Activated naive CD4-positive, alpha-beta T cell treated with anti-CD3 and anti-CD28 coated beads, Interleukin-2, amount 50 U/mL, for 72 hours (primary cell): Measurements from ENCODE around the gene EHBP1. TPM values are rescaled to one million over a fixed set of nuclear protein-coding genes. Genes with fewer than 3 reads are reported as not detected.
"Not testable (repeated sequence)": the region's sequence is repeated elsewhere in the genome, so short reads cannot be mapped to it uniquely, and the experiment has no call there.

Experiments
- ATAC-seq, 2 donors: fragments of 150-1000 bp; cut with Tn5 transposase; 2 replicates each; pipeline ENCODE4 v1.10.0; 2021; ENCODE audit warnings: mild to moderate bottlenecking in 2 of 2, moderate library complexity in 2 of 2
- DNase-seq, 2 donors: peaks; one replicate each; pipeline ENCODE4 v3.0.0; 2021 to 2022; ENCODE audit warnings: low spot score in 2 of 2
- H3K27ac Mint-ChIP-seq, 2 donors: one replicate each; pipeline ENCODE4 v1.8.0; 2022; ENCODE audit warnings: mild to moderate bottlenecking in 2 of 2, mixed read lengths in 2 of 2
- H3K36me3 Mint-ChIP-seq, 2 donors: one replicate each; pipeline ENCODE4 v1.8.0; 2022; ENCODE audit warnings: mixed read lengths in 2 of 2
- H3K9me3 Mint-ChIP-seq, 2 donors: one replicate each; pipeline ENCODE4 v1.8.0; 2022; ENCODE audit warnings: mixed read lengths in 2 of 2
- total RNA-seq, 2 donors: library from RNA; stranded (reverse); gene quantifications; one replicate each; pipeline ENCODE4 v1.2.3, GENCODE V29; 2022

EHBP1 gene
- total RNA-seq, 2 donors from 2014 or later = 22.0 to 39.7 TPM

DNA sequence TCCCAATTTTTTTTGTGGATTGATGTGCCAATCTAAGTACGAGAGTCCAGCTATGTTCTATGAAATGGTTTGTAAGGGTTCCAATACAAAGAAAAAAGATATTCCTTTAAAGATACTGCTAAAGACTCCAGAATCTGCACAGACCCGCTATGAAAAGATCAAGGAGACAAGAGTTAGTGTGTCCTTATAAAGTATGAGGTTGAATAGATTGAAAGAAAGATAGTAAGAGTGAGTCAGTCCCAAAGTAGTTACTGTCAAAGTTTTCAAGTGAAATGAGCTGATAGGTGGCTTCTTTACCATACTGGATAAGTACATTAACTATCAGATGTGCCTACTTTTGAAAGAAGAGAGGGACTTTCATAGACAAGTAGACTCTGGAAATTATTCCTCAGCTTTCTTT, 17.9 kb upstream of the EHBP1 start:
- DNase-seq (no peak), ATAC-seq (no peak)
- Mint-ChIP-seq H3K9me3 (no peaks in the 10 kb centered on the region), H3K27ac (no peak overlapping the region), H3K36me3 (no peaks in the 10 kb centered on the region)

GRCh38 chr2:62688771-62689170, 16.7 kb upstream of the EHBP1 start:
- no peak overlapping the region for H3K27ac Mint-ChIP-seq
- no peaks in the 10 kb centered on the region for H3K36me3 Mint-ChIP-seq
- DNase-seq (no peak), ATAC-seq (no peak)
- no peaks in the 10 kb centered on the region for H3K9me3 Mint-ChIP-seq

DNA sequence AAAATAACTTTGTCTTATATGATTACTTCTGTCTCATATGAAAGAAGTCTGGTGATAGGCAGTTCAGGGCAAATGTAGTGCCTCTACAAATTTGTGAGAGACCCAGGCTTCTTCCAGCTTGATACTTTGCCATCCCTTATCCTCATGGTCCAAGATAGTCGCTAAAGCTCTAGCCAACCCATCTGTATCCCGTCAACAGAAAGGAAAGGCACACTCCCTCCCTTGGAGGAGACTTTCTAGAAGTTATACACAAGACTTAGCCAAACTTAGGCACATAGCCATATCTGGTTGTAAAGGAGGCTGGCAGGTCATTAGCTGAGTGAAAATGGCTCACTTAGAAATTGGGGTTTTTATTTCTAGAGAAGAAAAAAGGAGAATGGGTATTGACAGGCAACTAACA, 14.3 kb upstream of the EHBP1 start:
- no peaks in the 10 kb centered on the region for H3K9me3 Mint-ChIP-seq
- DNase-seq (no peak), ATAC-seq (no peak)
- H3K27ac Mint-ChIP-seq = no peak overlapping the region
- no peaks in the 10 kb centered on the region for H3K36me3 Mint-ChIP-seq

DNA sequence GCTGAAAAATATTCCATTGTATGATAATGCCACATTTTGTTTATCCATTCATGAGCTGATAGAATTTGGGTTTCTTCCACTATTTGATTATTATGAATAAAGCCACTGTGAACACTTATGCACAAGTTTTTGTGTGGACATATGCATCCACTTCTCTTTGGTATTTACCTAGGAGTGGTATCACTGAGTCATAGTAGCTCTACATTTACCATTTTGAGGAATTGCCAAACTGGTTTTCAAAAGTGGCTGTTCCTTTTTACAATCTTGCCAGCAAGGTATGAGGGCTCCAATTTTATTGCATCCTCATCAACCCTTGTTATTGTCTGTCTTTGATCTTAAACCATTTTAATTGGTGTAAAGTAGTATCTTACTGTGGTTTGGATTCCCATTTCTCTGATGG, 13.3 kb upstream of the EHBP1 start:
- no peak overlapping the region for H3K27ac Mint-ChIP-seq
- no peaks in the 10 kb centered on the region for H3K36me3 Mint-ChIP-seq
- ATAC-seq = no peak
- H3K9me3 Mint-ChIP-seq = no peaks in the 10 kb centered on the region
- no peak for DNase-seq

GRCh38 chr2:62698653-62699052, 6.9 kb upstream of the EHBP1 start:
- DNase-seq = no peak
- no peak overlapping the region for H3K27ac Mint-ChIP-seq

DNA sequence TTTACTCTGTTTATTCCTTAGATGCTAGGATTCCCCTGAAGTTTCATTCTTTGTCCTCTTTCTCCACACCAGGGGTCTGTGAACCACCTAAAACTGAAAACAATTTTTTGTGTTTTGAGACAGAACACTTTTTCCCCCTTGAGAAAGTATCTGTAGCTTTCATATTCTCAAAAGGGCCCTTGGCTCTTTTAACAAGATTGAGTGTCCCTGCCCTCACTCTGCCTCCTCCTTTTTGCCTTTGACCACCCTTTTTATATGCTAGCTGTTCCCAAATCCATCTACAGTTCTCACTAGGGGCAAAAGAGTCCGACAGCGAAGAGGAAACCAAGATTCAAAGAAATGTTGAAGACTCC, 883 bp upstream of the EHBP1 start:
- peaks cover 0 to 8% of the 10 kb centered on the region in 2 donors for H3K9me3 Mint-ChIP-seq
- H3K27ac Mint-ChIP-seq = peak overlapping the region; percentile 81 to 89
- peaks cover 19 to 25% of the 10 kb centered on the region in 2 donors for H3K36me3 Mint-ChIP-seq
- ATAC-seq = no peak
- no peak for DNase-seq

More at GRCh38 chr2:62698653-62699052, 6.9 kb upstream of the EHBP1 start:
- Mint-ChIP-seq H3K9me3 (no peaks in the 10 kb centered on the region), H3K36me3 (no peaks in the 10 kb centered on the region)
- ATAC-seq = no peak

- DNase-seq (peak in 1 of 2 donors; percentile 30), ATAC-seq (peak in 1 of 2 donors; percentile 4)
- Mint-ChIP-seq H3K9me3 (peaks cover 0 to 8% of the 10 kb centered on the region in 2 donors), H3K27ac (peak overlapping the region; percentile 88 to 89), H3K36me3 (peaks cover 19 to 25% of the 10 kb centered on the region in 2 donors)
Measured at GRCh38 chr2:62705859-62706720, 577 bp downstream of the EHBP1 start.

DNA sequence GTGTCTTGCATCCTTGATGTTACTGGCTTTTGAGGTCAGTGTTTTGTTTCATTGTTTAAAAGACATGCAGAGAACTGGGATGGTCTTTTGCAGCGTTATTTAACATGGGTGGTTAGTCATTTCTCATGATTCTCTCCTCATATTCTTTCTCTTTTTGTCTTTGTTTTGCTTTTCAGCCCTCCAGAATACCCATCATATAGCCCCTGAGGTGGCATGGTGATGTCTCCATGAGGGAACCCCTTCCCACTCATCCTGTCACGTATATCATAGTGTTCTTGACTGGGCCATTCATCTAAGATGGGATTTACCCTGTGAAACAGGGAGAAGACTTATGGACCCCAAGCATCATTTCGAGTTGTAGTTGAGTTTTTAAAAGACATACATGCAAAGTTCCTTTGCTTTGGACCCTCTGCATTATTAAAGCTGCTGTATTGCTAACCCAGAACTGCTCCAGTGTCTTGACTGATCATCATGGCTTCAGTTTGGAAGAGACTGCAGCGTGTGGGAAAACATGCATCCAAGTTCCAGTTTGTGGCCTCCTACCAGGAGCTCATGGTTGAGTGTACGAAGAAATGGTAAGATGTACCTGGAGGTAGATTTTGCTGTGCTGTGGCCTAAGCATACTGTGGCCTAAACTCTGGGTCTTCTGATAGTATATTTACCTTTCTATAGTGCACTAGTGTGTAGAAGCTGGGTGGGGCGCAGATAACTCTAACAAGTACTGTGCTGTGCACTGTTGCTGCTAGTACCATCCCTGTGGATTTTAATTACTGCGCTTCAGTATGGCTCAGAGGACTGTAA, 1.4 kb downstream of the EHBP1 start:
- DNase-seq = no peak
- H3K36me3 Mint-ChIP-seq = peaks cover 19 to 25% of the 10 kb centered on the region in 2 donors
- no peak for ATAC-seq
- H3K27ac Mint-ChIP-seq = peak overlapping the region; percentile 88 to 89
- peaks cover 0 to 8% of the 10 kb centered on the region in 2 donors for H3K9me3 Mint-ChIP-seq

DNA sequence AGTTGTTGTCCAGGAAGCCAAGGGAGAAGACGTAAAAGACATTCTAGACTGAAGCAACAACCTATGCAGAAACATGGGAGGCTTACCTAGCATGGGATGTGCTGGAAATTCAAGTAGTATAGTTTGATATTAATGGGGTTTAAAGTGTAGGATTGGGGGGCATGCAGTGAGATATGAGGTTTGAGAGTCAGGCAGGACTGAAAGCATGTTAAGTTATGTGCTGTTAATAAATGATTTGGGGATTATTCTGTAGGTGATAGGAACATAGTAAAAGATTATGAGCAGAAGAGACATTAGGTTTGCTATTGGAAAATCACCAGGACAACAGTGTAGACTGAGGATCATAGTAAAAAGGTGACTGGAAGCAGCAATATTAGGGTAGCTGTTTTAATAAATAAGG, 3.2 kb downstream of the EHBP1 start:
- DNase-seq = no peak
- no peak overlapping the region for H3K27ac Mint-ChIP-seq
- H3K9me3 Mint-ChIP-seq = peaks cover 0 to 8% of the 10 kb centered on the region in 2 donors
- no peak for ATAC-seq
- H3K36me3 Mint-ChIP-seq = peaks cover 19 to 25% of the 10 kb centered on the region in 2 donors

DNA sequence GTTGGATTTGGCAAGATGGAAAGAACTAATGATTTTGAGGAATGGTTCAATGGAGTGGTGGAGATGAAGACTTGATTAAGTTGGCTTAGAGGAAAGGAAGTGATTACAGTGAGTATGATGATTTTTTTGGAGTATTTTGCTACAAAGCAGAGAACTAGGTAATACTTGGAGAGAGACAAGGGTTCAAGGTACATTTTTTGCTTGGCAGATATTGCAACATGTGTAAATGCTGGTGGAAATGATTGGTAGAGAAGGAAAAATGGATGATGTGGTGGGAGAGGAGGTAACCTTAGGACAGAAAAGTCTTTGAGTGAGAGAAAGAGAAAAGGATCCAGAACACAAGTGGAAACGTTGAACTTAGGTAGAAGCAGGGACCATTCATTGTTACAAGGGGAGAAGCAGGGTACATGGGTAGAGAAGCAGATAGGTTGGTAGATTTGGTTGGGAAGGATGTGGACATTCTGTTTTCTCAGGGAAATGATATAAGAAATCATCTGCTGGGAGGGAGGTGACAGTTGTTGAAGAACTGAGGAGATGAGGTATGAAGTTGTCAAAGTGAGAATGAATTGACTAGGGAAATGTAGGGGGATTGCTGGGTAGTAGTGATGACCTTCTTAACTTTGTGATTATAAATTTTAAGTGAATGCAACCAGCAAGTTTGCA, 6.5 kb downstream of the EHBP1 start:
- Mint-ChIP-seq H3K9me3 (peaks cover 0 to 8% of the 10 kb centered on the region in 2 donors), H3K36me3 (peaks cover 12 to 26% of the 10 kb centered on the region in 2 donors), H3K27ac (no peak overlapping the region)
- DNase-seq (no peak), ATAC-seq (no peak)

DNA sequence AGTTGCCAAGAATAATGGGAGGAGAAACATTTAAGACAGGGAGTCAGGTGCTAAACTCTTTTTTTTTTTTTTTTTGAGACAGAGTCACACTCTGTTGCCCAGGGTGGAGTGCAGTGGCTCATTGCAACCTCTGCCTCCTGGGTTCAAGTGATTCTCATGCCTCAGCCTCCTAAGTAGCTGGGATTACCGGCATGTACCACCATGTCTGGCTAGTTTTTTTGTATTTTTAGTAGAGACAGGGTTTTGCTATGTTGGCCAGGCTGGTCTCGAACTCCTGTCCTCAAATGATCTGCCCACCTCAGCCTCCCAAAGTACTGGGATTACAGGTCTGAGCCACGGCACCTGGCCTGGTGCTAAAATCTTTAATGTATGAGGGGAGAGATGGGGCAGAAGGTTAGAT, 7.7 kb downstream of the EHBP1 start:
- peaks cover 10 to 25% of the 10 kb centered on the region in 2 donors for H3K36me3 Mint-ChIP-seq
- not testable (repeated sequence) for DNase-seq, H3K9me3 Mint-ChIP-seq, H3K27ac Mint-ChIP-seq, ATAC-seq

DNA sequence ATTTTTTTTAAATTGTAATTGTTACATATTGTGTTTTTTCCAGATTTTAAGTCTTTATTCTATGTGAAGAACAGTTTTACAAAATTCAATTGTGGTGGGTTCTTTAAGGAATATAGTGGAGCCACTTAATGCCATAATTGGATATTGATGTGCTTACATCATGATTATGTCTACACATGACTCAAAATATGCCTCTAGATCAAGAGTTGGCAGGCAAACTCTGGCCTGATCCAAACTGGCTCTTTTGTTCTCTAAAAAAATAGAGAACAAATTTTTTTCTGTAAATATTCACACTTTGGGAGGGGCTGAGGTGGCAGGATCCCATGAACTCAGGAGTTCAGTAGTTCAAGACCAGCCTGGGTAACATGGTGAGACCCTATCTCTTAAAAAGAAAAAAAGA, 8.3 kb downstream of the EHBP1 start:
- Mint-ChIP-seq H3K9me3 (peaks cover 0 to 2% of the 10 kb centered on the region in 2 donors), H3K36me3 (peaks cover 4 to 23% of the 10 kb centered on the region in 2 donors), H3K27ac (no peak overlapping the region)
- DNase-seq (no peak), ATAC-seq (no peak)

DNA sequence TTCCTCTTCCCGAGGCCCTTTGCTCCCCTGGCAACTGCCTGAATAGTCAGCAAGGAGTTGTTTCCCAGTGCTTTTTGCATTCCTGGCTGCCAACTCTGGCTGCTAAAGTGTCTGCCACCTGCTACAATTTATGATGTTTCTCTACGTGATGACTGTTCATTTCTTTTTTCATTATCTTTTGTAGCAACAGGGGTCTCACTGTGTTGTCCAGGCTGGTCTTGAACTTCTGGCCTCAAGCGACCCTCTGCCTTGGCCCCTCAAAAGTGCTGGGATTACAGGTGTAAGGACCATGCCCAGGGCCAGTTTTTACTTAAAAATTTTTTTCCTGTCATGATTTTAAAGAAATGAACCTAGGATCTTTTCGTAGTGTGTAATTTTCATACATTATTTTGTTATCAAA, 11.3 kb downstream of the EHBP1 start:
- Mint-ChIP-seq H3K9me3 (peaks cover 0 to 4% of the 10 kb centered on the region in 2 donors), H3K27ac (no peak overlapping the region), H3K36me3 (peaks cover 4 to 30% of the 10 kb centered on the region in 2 donors)
- ATAC-seq (no peak), DNase-seq (no peak)

- ATAC-seq (no peak), DNase-seq (no peak)
- no peak overlapping the region for H3K27ac Mint-ChIP-seq
- H3K36me3 Mint-ChIP-seq = peaks cover 7 to 32% of the 10 kb centered on the region in 2 donors
- peaks cover 0 to 5% of the 10 kb centered on the region in 2 donors for H3K9me3 Mint-ChIP-seq
Measured at GRCh38 chr2:62717503-62718081, 12.1 kb downstream of the EHBP1 start.

GRCh38 chr2:62718225-62718822, 12.8 kb downstream of the EHBP1 start:
- H3K27ac Mint-ChIP-seq = no peak overlapping the region
- ATAC-seq = no peak
- peaks cover 0 to 7% of the 10 kb centered on the region in 2 donors for H3K9me3 Mint-ChIP-seq
- peaks cover 9 to 39% of the 10 kb centered on the region in 2 donors for H3K36me3 Mint-ChIP-seq
- no peak for DNase-seq

- ATAC-seq (no peak), DNase-seq (no peak)
- Mint-ChIP-seq H3K36me3 (peaks cover 9 to 36% of the 10 kb centered on the region in 2 donors), H3K27ac (no peak overlapping the region), H3K9me3 (peaks cover 5 to 7% of the 10 kb centered on the region in 2 donors)
Measured at GRCh38 chr2:62719757-62720156, 14.2 kb downstream of the EHBP1 start.
